A549 treated with CORT108297 at 1 μM for 4 hours (cell line): Measurements from ENCODE around the gene LRRN3. TPM values are rescaled to one million over a fixed set of nuclear protein-coding genes. Genes with fewer than 3 reads are reported as not detected.

Experiments
- total RNA-seq: library from RNA; stranded (reverse); fragments of 200-300 nt; extraction: Qiagen RNA extraction; gene quantifications from 5 replicates; pipeline ENCODE4 v1.2.3, GENCODE V29; 2022

Gene LRRN3
- total RNA-seq: 0.03 to 0.09 TPM (median 0.05 TPM) in 4 of 5 replicates, not detected in the other

DNA sequence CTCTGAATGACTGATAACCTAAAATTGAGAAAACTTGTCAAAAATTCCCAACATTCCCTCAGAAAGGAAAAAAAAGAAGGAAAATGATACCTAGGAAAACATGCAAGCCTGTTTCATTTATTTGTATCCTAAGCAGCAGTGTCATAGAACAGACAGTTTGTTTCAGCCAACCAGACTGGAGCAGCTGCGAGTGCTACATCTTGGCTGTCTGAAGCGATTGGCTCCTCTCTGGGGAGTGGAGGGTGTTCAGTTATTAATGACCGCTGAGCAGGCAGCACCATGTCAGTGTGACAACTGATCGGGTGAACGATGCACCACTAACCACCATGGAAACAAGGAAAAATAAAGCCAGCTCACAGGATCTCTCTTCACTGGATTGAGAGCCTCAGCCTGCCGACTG lies at the start of gene LRRN3:
LRRN3 (plus strand) TSS at position 282 of the 400 bp plus-strand sequence. CDS start 31,646 bp downstream, outside the sequence.

